Erythroblast (primary cell): ENCODE results near the gene LSAMP.

Experiments
- GATA1 ChIP-seq: IDR thresholded peaks from 2 replicates; pipeline ENCODE4 v1.6.1; 2011; ENCODE audit warnings: low read depth, mild to moderate bottlenecking, control low read depth, low read length, moderate library complexity
- POLR2A ChIP-seq: IDR thresholded peaks from 2 replicates; pipeline ENCODE4 v1.6.1; 2011; ENCODE audit warnings: mild to moderate bottlenecking, low read length

DNA sequence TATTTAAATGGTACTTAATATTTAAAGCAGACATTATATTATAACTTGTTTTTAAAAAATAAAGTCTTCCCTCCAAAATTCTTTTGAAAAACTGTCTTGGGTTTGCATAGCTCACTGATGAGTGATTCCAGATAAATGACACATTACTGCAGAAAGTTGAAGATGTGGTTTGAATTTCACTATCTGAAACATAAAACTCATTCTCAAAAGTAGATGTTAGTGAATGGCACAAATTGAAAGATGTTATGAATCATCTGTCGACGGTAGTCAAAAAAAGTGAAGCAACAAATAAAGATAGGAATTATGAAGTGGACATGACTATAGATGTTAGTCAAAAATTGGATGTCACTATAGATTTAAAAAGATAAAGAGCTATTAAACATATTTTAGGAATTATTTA lies 541.4 kb downstream of the LSAMP start:
- no peak for TF ChIP-seq POLR2A
- no peak for TF ChIP-seq GATA1
